HuH-7 (cell line): ENCODE data around the gene RAP2B.
"Not testable (repeated sequence)": the region's sequence is repeated elsewhere in the genome, so short reads cannot be mapped to it uniquely, and the experiment has no call there.

Source experiments
- DNase-seq: peaks from one replicate; pipeline ENCODE4 v3.0.0; 2011; ENCODE audit warnings: low spot score

The RAP2B gene

DNA sequence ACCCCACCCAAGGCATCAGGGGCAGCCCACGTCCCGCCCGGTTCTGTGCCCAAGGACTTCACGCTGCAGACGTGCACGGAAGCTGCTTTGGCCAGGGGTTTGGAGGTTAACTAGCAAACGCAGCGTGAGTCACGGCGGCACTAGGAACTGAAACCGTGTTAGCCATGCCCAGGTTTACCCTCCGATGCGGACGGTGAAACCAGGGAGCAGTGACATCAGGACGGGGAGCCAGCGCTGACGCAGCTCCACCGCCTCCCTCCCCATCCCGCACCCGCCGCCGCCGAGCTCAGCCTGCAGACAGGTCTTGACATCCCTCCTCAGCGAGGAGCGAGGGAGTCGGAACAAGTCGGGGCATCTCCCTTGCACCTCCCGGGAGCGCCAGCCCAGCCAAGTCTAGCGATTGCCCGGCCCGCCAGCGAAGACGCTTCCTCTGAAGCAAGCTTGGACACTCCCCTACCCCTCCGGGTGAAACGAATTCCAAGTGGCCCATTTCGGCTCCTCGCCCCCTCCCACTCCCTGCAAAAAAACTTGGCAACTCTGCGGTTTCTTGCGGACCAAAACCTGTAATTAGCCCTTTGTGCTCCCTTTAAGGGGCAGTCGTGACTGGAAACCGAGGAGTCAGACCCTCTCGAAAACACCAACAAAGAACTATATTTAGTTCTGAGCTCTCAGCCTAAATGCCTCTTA lies 1.4 kb upstream of the RAP2B start:
- peak; percentile 45 for DNase-seq

DNA sequence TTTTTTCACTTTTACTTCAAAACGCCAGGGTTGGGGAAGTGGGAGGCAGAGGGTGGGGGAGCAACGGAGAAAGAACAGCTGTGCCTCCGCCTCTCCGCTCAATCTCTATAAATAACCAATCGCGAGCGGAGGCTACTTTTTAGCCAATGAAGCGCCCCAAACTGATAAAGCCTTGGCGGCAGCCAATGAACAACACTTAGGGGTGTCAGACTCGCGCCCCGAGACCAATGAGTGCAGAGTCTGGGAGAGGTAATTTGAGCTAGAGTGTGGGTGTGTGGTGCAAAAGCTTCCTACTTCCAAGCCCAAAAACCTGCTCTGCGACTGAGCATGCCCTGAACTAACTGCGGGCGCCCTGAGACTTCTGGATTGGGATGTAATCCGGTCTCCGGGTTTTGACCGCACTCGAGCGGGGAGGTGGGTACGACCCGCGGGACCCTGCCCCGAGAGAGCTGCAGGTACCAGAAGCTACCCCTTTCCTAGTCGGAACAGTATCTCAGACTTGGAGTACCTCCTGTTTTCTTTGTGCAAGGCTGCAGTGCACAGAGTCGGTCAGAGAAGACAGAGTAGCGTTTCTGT lies 800 bp upstream of the RAP2B start:
- DNase-seq: peak; percentile 93

DNA sequence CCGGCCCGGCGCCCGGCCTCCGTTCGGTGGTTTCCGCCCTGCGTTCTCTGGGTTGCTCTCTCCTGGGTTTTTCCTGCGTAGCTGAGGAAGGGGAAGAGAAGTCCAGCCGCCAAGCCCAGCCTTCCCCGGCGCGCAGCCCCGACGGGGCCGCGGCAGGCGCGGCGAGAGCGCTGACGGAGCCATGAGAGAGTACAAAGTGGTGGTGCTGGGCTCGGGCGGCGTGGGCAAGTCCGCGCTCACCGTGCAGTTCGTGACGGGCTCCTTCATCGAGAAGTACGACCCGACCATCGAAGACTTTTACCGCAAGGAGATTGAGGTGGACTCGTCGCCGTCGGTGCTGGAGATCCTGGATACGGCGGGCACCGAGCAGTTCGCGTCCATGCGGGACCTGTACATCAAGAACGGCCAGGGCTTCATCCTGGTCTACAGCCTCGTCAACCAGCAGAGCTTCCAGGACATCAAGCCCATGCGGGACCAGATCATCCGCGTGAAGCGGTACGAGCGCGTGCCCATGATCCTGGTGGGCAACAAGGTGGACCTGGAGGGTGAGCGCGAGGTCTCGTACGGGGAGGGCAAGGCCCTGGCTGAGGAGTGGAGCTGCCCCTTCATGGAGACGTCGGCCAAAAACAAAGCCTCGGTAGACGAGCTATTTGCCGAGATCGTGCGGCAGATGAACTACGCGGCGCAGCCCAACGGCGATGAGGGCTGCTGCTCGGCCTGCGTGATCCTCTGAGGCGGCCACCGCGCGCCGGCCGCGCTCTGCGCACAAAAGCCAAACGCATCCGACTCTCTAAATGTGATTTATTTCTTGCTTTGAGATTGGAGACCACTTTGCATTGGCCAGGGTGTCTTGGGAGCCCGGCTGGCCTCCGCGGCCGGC lies 727 bp downstream of the RAP2B start:
- no peak for DNase-seq

DNA sequence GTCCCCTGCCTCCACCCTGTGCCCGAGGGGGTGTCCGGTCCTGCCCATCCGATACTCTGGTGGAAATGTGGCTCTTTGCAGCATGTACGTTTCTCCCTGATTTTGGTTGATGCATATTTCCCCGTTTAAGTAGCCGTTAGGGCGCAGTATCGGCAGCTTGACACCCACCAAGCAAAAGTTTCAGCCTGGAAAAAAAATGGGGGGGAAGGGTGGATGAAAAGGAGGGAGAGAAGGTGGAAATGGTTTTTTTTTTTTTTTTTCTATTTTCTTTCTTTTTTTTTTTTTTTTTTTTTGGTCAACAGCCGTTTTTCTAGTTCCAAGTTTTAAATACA lies 1.3 kb downstream of the RAP2B start:
- DNase-seq: no peak

DNA sequence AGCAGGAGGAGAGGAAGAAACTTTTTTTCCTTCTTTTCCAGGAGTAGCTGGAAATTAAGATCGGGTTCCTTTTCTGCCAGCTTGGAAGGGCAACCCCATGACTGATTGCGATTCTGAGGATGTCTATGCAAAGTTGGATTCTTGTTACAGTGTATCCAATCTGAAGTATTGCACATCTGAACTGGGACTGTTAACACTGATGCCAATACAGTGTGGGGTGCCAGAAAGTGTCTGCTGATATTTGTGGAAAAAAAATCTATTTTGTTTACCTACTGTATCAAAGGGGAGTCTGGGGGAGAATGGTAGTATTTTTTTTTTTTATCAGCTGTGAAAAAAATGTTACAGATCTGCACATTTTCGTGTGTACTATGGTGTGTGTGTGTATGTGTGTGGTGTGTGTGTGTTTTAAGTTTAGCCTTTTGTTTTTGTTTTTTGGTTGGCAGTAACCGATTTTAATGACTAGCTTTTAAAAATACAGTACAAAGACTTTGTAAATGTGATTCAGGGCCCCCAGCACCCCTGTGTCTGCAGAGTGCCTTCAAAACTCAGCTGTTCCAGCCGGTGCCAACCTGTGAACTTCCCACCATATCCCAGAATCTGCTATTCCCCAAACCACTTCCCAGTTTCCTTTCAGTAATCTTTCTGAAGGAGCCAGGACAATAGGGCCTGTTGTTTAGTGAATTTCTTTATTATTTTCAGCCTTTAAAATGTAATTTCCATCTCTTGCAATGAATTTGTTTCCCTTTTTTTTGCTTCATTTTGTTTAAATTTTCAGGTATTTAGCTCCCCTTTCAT lies 1.9 kb downstream of the RAP2B start:
- no peak for DNase-seq

DNA sequence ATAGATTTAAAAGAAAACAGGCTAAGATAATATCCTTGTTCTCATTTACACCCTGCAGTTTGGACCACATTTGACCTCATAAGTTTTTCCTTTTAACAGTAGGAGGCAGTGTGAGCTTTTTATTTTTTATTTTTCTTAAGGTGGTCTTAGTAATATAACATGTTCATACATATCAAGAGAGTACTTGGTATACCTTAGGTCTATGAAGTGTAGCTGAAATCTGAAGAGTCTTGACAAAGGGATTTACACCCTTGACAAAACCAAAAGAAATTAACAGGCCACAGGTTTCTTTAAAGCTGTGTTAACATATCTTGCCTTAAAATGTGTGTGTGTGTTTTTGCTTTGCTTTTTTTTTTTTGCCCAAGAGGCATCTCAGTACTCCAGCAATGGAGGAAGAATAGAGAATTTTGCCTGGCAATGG lies 3.2 kb downstream of the RAP2B start:
- DNase-seq: no peak

DNA sequence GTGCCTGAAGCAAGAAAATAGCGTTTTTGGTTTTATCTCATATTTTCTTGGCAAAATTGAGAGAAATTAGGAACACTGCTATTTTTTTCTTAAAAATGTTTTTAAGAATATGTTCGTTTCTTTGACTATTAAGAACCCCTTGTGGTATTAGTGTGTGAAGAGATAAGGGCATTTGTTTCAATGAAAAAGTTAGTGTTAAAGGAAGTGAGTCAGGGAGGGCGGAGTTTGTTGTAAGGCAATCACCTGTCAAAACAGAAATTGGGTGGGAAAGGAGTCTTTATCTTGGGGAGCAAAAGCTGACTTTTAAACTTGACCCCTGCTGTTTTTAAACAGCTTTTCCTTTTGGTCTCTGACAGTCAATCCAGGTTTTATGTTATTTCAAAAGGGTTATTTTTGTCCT lies 4.2 kb downstream of the RAP2B start:
- DNase-seq: no peak

DNA sequence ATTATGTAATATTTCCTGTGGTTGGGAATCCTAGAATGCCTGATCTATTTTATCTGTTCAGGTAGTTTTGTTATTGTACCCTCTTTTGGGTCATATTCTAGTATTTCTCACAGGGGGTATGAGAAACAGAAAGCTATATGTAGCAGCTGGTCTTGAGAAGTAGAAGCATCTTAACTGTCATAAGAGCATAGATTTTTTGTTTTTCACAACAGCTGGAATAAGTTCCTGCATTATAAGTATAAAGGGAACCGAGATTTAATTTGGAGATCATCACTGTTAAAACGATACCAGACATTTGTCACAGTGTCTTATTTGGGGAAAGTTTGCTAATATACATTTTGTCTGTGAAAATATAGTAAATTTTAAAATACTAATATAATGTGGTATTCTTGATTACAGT lies 4.8 kb downstream of the RAP2B start:
- no peak for DNase-seq

DNA sequence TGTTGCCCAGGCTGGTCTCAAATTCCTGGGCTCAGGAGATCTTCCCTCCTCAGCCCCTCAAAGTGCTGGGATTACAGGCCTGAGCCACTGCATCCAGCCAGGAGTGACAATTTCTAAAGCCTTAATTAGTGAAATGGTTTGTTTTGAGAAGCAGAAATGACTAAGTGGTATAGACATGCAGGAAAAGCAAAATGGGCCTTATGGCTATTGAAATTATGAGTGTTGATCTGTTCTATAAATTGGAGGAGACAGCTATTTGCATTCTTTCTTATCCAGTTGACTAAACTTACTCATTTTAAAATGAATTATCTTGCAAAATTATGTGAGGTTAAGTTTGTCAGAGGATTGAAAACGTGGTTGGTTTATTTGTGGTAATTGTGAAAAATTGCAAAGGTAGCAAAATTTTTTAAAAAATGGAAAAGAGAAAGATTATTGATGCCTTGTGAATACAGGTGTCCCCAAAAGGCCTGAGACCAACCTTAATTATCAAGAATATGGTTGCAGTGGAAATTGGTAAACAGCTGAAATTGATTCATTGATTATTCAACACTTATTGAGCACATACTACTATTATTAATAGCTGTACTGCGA lies 7.9 kb downstream of the RAP2B start:
- DNase-seq: no peak

DNA sequence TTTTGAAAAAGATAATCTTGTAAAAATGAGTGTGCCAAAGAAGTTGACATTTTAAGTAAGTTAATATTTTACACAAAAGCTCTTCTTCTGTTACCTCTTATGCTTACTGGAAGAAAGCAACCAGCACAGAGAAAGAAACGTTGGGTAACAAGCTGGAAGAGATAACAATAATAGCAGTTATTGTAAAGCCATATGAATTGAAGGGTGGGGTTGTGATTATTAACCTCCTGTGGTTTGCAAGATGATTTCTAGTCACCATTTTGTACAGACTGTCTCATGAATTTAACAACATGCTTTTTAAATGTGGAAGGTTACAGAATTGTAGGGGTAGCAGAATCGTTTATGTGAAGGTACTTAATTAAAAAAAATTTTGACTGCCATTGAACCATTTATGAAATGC lies 9.2 kb downstream of the RAP2B start:
- DNase-seq: no peak

DNA sequence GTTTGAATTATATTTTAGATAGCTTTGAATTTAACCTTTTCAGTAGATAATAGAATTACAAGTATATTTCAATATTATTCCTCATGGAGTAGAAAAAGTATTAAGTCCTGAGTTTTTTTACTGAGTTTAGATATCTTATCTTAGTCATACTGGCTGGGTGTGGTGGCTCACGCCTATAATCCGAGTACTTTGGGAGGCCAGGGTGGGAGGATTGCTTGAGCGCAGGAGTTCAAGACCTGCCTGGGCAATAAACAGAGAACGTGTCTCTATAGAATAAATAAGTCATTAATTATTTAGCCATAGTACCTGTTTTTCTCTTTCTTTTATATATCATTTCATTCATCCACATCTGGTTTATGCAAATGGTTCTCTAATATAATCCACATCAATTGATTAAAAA lies 9.9 kb downstream of the RAP2B start:
- DNase-seq: no peak

DNA sequence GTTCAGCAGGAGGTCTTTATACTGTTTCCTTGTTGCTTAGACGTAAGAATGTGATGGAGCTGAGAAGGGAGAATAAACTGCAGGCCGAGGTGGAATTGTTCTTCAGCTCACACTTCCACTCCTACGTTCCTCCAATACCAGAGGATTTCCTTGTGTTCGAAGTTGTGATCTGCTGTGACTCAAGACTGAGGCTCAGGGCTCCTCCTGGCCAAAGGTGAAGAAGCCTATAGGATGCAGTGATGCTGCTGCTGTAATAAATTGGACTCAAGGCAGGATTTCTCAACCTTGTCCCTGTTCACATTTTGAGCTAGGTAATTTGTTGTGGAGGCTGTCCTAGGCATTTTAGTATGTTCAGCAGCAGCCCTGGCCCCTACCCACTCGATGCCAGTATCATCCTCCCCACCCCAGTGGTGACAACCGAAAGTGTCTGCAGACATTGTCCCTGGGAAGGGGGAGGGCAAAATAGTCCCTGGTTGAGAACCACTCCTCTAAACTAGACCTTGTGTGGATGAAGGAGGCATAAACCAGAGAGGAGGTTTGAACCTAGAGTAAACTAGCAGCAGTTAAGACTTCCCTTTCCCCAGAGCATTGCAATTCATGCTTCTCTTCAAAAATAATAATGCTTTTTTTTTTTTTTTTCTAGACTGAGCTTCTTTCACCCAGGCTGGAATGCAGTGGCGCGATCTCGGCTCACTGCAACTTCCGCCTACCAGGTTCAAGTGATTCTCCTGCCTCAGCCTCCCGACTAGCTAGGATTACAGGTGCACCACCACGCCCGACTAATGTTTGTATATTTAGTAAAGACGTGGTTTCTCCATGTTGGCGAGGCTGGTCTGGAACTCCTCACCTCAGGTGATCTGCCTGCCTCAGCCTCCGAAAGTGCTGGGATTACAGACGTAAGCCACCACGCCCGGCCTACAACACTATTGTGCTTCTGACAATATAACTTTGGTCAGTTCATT lies 11.1 kb downstream of the RAP2B start:
- no peak for DNase-seq

DNA sequence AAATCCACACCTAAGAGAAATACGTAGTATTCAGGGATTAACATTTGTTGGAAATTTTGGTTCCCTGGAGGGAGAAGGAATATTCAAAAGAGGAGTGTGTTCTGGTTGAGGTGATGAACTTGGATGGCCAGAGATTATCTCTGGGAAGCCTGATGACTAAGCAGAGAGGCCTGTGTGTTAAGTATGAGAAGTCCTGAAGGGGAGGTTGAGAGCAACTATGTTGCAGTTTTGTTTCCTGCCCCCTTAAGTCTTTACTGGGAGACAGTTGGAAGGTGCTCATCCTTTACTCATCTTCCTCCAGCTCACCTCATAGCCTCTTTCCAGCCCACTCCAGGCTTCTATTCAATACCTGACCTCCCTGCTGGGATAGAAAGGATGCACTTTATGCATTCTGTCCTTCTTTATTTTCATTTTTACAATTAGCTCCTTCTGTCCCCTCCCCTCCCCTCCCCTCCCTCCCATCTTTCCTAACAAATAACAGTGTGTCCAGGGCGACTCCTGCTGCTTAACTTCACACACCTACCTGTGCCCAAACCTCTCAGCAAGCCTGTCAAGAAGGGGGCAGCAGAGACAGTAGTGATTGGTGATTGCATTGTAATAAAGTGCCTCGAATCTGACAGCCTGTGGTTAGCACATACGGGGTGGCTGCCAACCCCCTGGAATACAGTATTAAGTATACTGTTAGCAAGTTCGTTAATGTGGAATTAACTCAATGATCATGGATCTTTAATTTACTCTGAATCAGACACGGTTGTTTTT lies 11.9 kb downstream of the RAP2B start:
- no peak for DNase-seq

DNA sequence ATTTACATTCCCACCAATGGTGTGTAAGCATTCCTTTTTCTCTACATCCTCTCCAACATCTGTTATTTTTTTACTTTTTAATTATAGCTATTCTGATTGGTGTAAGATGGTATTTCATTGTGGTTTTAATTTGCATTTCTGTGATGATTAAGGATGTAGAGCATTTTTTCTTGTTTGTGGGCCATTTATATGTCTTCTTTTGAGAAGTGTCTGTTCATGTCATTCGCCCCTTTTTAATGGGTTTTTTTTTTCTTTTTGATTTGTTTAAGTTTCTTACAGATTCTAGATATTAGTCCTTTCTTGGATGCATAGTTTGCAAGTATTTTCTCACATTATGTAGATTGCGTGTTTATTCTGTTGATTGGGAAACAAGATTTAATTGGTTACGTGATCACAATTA lies 14.2 kb downstream of the RAP2B start:
- DNase-seq: no peak

DNA sequence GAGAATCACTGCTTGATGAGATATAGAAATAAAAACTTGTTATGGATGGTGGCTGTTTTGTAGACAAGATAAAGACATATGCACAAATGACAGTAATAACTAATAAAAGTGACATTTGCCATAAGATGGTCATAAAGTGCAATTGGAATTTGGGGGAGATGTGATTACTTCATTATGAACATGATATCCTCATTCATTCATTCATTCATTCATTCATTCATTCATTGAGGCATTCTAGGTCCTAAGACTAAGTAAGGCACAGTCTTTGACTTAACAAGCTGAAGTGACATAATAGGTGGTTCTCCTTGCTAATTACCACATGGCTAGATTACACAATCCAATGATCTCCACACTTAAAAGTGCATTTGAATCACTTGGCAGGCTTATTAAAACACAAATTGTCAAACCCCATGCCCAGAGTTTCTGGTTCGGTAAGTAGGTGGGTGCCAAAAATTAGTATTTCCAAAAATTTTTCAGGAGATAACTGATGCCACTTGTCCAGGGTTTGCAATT lies 18.9 kb downstream of the RAP2B start:
- no peak for DNase-seq

DNA sequence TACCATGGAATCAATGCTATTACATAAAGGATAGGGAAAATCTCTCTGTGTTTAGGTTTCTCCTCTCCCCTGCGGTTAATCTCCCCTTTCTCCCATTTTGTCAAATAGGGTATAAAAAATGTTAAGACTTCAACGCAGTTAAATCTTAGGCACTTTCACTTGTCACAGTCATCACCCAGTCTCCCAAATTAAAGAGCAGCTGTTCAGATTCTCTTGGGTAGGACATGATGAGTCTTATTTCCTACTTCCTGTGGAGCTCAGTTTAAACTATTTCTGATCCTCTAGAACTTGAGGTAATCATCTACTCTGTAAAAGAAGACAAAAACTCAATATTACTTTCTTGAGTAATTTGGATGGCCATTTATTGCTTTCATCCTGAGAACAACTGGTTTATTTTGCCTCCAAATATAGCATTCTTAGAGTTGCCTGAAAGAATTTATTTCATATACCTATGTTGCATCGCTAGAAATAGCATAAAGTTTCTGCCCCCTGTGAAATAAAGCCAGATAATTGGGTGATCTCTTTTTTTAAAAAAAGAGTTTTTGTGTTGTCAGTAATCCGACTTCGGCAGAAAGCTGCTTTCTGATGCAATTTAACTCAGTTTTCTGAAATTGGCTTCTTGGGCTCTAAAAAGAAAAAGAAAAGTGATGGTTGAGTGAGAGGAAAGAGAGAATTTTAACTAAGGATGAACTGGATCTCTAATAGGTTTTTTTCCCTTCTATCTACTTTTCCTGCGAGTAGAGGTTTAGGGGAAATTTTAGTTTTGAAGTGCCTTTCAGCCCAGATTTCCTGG lies 20.7 kb downstream of the RAP2B start:
- DNase-seq: no peak

DNA sequence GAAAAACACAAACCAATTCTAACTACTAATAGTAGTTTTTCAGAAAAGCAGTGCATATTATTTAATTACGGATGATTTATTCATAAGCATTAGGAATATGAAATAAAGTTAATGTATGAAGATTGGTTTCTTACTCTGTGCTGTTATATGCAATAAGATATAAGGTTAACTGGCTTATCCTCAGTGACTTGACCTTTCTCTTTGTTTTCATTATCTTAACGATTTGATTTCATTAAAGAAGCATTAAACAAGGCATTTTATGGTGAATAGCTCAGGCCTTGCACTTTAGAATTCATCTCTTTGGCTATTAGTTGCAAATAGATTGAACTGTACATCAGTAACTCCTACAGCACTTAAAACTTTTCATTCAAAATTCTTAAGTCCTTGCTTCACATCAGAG lies 28.9 kb downstream of the RAP2B start:
- DNase-seq: no peak

DNA sequence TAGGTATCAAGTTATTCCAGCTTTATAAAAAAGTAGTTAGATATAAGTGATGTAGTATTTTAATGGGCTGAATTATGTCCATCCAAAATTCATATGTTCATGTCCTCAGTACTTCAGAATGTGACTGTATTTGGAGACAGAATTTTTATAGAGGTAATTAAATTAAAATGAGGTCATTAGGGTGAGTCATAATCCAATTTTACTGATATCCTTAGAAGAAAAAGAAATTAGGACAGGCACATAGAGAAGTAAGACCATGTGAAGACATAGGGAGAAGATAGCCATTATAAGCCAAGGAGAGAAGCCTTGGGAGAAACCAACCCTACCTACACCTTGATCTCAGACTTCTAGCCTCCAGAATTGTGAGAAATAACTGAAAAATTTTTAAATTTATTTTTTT lies 30.3 kb downstream of the RAP2B start:
- DNase-seq: no peak

DNA sequence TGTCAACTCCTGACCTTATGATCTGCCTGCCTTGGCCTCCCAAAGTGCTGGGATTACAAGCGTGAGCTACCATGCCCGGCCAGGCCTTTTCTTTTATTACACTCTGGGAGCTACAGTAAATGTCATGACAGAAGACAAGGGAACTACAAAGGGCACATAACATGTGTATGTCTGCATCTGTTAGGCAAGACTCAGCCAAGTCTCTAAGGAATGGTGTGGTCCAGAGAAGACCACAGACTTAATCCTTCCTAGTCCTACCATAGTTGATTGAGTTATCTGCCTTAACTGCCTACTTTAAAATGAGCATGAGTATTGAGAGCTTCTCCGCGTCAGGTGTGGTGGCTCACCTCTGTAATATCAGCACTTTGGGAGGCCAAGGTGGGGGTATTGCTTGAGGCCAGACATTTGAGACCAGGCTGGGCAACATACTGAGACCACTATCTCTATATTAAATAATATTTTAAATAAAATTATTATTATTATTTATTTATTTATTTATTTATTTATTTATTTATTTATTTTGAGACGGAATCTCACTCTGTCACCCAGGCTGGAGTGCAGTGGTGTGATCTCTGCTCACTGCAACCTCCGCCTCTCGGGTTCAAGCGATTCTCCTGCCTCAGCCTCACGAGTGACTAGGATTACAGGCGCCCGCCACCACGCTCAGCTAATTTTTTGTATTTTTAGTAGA lies 31.9 kb downstream of the RAP2B start:
- not testable (repeated sequence) for DNase-seq
